ENCODE measurements around the gene PRRX2.
"Not testable (repeated sequence)": the region's sequence is repeated elsewhere in the genome, so short reads cannot be mapped to it uniquely, and the experiment has no call there.

Gene PRRX2

GRCh38 chr9:129665389-129665775 lies at the start of gene PRRX2:
TSS of gene PRRX2 (plus strand) at chr9:129665647. CDS start at chr9:129665868, 221 bp downstream.
- peak; percentile 79 for DNase-seq (ENCODE audit: low spot score)

GRCh38 chr9:129617167-129617566 lies 48.3 kb upstream of the PRRX2 start:
- DNase-seq (ENCODE audit: low spot score) = no peak

DNA sequence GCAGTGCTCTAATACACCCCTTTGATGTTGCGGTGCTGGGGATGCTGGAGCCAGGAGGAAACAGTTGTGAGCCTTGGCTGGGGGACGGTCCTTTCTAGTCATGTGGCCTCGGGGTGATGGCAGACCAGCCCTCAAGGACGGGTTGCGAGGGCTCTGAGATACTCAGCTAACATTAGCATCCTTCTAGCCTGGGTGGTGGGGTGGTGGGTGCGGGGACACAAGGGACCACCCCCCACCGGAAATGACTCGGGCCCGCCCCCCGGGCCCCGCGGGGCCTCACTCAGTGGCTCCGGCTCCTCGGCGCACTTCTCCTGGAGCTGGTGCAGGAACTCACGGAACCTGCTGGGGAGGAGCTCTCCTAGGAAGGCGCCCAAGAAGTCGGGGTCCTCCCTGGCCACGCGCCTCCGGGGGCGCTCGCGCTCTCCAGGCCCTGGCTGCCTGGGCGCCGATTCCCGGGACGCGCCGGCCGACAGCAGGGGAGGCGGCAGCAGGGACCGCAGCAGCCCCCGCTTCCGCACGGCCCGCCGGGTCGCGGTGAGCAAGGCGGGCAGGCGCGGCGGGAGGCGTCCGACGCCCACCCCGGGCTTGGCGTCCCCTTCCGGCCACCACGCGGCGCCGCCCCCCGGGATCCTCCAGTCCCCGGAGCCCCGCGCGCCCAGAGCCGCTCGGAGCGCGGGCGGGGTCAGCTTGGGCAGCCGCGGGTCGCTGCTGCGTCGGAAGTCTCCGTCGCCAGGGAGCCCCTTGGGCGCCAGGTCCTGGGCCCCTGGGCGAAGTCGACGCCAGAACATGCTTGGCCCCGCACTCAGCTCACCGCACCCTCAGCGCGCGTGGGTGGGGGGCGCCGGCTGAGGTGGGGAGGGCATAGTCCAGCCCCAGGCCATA lies 45.4 kb upstream of the PRRX2 start:
- DNase-seq (ENCODE audit: low spot score) = peak; percentile 76

DNA sequence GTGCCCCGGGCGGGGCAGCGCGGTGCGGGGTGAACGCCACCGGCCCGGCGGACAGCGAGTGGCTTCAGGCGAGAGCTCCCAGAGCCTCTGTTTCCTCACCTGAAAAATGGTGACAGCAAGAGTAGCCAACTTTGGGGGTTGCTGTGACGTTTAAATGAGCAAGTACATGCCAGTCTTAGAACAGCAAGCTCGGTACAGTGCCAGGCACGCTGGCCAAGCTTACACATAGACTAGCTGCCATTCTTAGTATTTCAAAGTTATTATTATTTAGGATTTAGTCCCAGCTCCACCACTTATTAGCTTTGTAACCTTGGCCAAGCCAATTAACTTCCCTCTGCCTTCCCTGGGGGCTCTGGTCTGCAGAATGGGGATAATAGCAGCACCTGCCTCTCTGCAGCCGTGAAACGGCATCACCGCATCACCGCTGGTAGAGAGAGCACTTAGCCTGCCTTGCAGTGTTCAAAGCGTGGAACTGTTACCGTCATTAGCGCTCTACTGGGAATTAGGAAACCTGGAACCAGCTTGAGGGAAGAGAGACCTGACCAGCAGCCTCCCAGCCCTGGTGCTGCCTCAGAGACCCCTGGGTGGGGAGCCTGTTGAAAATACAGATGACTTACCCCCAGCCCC lies 44.7 kb upstream of the PRRX2 start, which contains the start of gene C9orf50:
C9orf50 (minus strand) TSS at position 433 of the 627 bp plus-strand sequence. CDS start 527 bp downstream, outside the sequence.
- DNase-seq (ENCODE audit: low spot score) = no peak

DNA sequence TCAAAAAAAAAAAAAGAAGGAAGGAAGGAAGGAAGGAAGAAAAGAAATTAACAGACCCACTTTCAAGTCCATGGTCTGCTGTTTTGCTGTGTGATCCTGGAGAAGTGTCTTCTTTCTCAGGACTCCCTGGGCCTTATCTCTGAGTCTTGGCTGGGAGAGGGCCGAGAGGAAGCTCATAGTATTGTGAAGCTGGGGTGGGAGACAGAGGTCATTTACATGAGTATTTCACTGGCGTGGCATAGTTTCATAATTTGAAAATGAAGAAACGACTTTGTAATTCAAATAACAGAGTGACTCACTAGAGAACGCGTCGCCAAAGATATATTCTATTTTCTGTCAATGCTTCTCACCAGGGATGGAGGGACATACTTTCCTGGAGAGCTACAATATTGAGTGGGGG lies 42.1 kb upstream of the PRRX2 start:
- no peak for DNase-seq (ENCODE audit: low spot score)

- peak; percentile 85 for DNase-seq (ENCODE audit: low spot score)
These were observed 41.2 kb upstream of the PRRX2 start for GRCh38 chr9:129624168-129624759.

GRCh38 chr9:129624947-129625346 lies 40.5 kb upstream of the PRRX2 start:
- DNase-seq (ENCODE audit: low spot score) = no peak

DNA sequence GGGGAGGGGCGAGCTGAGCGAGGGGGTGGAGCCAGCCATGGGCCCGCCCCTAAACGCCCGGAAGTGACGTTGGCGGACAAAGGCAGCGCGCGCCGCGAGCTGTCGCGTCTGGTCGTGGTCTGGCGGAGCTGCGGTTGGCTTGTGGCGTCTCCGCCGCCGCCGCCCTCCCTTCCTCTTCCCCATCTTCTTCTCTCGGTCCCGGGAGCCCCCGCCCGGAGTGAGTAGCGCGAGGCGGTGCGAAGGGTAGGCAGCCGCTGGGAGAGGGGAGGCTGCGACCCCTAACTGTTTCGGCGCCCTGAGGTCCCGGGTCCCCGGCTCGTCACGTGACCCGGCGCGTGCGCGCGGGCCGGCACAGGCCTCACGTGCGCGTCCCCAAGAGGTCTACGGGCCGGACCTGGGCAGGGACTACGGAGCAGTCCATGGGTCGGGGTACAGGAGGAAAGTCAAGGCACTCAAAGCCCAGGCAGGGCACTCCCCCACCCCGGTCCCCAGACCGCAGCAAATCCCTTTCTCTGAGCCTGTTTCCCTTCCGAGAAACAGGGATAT lies 39.3 kb upstream of the PRRX2 start, which contains the start of gene NTMT1:
NTMT1 (plus strand) TSS at position 85 of the 546 bp plus-strand sequence. CDS start 6,541 bp downstream, outside the sequence.
- peak; percentile 92 for DNase-seq (ENCODE audit: low spot score)

DNA sequence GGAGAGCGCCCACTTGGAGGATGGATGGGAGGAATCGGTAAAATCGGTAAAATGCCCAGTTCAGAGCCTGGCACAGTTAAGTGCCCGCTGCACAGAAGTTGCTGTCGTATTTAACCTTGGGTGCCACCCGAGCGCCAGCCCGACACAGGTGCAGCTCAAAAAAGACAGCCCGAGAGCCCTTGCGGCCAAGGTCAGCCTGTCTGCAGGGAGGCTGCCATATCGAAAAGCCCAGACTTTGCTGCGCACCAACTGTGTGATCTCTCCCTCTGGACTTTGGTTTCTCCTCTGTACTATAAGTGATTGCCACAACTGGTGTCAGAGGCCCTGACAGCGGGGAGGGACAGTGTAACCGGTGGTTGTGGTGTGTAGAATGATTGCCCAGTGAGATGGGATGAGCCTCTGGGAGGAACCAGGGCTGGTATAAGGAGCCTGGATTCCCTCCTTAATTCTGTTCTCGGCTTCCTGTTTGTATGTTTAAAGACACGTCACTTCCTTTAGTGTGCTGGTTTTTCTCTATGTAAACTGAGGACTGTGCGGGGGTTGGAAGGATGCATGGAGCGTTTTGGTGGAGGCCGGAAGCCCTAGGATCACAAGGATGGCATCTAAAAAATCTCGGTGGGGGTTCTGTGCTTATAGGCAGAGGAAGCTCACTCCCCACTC lies 38.7 kb upstream of the PRRX2 start:
- DNase-seq (ENCODE audit: low spot score) = no peak

- DNase-seq (ENCODE audit: low spot score) = no peak
These were observed 37.6 kb upstream of the PRRX2 start for GRCh38 chr9:129627556-129628440.

DNA sequence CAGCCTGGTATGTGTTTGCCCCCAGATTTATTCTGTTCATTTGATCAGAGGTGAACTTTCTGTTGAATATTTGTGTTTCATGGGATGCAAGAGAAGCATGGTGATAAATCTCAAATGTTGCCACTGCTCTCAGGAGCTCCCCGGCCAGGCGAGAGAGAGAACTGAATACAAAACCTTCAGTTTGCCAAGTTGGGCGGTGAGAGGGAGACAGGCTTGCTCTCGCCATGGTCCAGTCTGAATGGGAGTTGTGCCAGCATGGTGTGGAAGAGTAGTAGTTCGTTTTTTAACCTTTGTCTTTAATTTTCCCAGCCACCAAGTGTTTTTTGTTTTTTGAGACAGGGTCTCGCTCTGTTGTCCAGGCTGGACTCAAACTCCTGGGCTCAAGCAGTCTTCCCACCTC lies 36.7 kb upstream of the PRRX2 start:
- no peak for DNase-seq (ENCODE audit: low spot score)

DNA sequence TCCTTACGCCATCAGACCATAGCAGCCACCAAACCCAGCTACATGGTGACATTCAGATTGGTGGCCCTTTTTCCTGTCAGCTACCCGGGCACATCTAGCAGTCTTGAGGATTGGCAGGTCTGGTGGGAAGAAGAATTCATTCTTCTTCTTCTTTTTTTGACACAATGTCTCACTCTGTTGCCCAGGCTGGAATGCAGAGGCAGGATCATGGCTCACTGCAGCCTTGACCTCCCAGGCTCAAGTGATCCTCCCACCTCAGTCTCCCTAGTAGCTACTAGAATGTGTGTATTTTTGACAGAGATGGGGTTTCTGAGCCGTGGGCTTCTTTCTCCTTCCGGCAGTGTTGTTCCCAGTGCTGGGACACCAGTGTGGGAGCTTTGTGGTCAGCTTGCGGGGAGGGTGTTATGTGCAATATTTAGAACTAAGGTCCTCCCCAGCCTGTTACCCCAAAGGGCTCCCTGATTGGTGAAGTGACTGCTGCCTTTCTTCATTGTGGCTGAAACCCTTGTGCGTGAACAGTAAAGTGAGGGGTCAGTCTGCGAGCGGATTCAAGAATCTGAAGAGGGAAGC lies 36.1 kb upstream of the PRRX2 start:
- DNase-seq (ENCODE audit: low spot score) = no peak

GRCh38 chr9:129630967-129631673 lies 34.3 kb upstream of the PRRX2 start:
- DNase-seq (ENCODE audit: low spot score) = no peak

DNA sequence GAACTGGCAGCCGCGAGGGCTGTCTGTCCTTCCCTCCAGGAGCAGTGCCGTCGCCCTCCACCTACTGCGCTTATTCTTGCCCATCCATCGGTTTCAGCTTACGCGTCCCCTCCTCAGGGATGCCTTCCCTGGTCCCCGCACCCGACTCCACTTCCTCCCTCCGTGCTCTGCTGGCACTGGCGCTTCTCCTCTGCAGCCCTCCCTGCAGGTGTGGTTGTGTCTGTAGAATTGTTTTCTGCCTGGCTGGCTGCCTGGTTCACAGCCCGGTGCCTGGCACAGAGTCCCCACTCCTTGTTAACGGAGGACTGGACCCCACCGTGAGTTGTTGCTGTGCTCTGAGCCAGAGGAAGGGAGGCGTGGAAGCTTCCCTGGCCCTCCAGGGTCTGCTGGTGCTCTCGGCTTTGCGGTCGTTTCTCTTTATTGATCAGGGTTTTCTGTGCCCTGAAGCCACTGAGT lies 33.7 kb upstream of the PRRX2 start:
- no peak for DNase-seq (ENCODE audit: low spot score)

DNA sequence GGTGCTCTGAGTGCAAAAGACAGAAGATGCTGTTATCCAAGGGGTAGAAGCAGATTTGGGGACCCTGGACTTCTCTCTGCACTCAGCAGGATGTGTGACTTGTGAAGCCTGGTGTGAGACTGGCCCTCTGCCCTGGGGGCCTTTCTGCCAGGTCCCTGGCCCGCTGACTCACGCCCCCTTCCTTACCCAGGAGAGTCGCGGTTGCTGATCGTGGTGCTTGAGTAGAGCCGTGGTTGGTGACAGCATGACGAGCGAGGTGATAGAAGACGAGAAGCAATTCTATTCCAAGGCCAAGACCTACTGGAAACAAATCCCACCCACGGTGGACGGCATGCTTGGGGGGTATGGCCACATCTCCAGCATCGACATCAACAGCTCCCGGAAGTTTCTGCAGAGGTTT lies 33.0 kb upstream of the PRRX2 start:
- no peak for DNase-seq (ENCODE audit: low spot score)

DNA sequence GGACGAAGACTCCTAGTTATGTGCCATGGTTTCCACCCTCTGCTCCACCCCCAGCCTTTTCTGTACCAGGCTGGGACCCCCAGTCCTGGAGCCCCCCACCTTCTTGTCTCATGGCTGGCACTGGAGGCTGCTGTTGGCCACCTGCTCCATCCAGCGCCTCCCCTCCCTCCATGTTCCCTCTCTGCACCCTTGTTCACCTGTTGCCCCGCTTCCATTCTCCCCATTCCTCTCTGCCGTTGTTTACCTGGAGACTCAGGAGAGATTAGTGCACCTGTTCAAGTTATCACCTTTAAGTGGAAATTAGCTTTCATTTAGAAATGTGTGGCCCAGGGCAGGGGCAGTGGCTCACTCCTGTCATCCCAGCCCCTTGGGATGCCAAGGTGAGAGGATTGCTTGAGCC lies 32.2 kb upstream of the PRRX2 start:
- DNase-seq (ENCODE audit: low spot score) = no peak

- DNase-seq (ENCODE audit: low spot score) = no peak
These were observed 31.6 kb upstream of the PRRX2 start for GRCh38 chr9:129633848-129634247.

- no peak for DNase-seq (ENCODE audit: low spot score)
These were observed 30.1 kb upstream of the PRRX2 start for GRCh38 chr9:129635099-129636065.

DNA sequence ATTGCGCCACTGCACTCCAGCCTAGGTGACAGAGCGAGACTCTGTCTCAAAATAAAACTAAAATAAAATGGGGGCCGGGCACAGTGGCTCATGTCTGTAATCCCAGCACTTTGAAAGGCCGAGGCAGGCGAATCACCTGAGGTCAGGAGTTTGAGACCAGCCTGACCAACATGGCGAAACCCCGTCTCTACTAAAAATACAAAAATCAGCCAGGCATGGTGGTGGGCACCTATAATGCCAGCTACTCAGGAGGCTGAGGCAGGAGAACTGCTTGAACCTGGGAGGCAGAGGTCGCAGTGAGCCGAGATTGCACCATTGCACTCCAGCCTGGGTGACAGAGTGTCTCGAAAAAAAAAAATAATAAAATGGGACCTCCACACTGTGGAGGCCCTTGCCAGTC lies 29.1 kb upstream of the PRRX2 start:
- DNase-seq (ENCODE audit: low spot score) = not testable (repeated sequence)

All from ecto neural progenitor cell (in vitro differentiated cells).